Activated B cell treated with CpG ODN at 0.5 μM for 24 hours (primary cell): Measurements from ENCODE around the gene WRNIP1. TPM values are rescaled to one million over a fixed set of nuclear protein-coding genes. Genes with fewer than 3 reads are reported as not detected.

Experiments
- ATAC-seq: fragments of 200-7000 bp; cut with Tn5 transposase; one replicate; pipeline ENCODE4 v1.10.0; 2021; ENCODE audit warnings: low read depth, mild to moderate bottlenecking, moderate library complexity
- CTCF ChIA-PET: fragments of 350-600 bp; sonication (Branson Sonifier 250); formaldehyde crosslinking; loops from one replicate; lab custom pipeline; 2021; ENCODE audit warnings: antibody characterized with exemption; lab: Charles Lee
- POLR2A ChIA-PET: fragments of 350-600 bp; sonication (Branson Sonifier 250); formaldehyde crosslinking; loops from one replicate; lab custom pipeline; 2021; ENCODE audit warnings: antibody characterized with exemption; lab: Charles Lee
- DNase-seq: peaks from one replicate; pipeline ENCODE4 v3.0.0; 2022
- H3K27ac Mint-ChIP-seq: one replicate; pipeline ENCODE4 v1.8.0; 2020; ENCODE audit warnings: mixed read lengths
- H3K27me3 Mint-ChIP-seq: one replicate; pipeline ENCODE4 v1.8.0; 2021; ENCODE audit warnings: mixed read lengths
- H3K36me3 Mint-ChIP-seq: one replicate; pipeline ENCODE4 v1.8.0; 2021; ENCODE audit warnings: low read depth, mixed read lengths
- H3K4me1 Mint-ChIP-seq: one replicate; pipeline ENCODE4 v1.8.0; 2021; ENCODE audit warnings: mixed read lengths
- H3K4me3 Mint-ChIP-seq: one replicate; pipeline ENCODE4 v1.8.0; 2020; ENCODE audit warnings: mild to moderate bottlenecking, mixed read lengths
- H3K9me3 Mint-ChIP-seq: one replicate; pipeline ENCODE4 v1.8.0; 2020; ENCODE audit warnings: mixed read lengths
- CTCF ChIP-seq: fragments of 200-600 bp; IDR thresholded peaks from one replicate; pipeline ENCODE4 v1.8.0; 2022; ENCODE audit warnings: antibody characterized with exemption, mild to moderate bottlenecking
- intact Hi-C: fragments of 100-400 bp; cut with micrococcal nuclease; formaldehyde crosslinking; loops from one replicate; pipeline ENCODE4 v1.15.1; 2024
- total RNA-seq: library from RNA; stranded (reverse); gene quantifications from 2 replicates; pipeline ENCODE4 v1.2.3, GENCODE V29; 2022

WRNIP1 gene
- total RNA-seq, 1 donor from 2014 or later = 31.9 TPM

- no peak for ATAC-seq
- Mint-ChIP-seq H3K4me3 (no peak overlapping the region), H3K27ac (no peak overlapping the region), H3K36me3 (peaks cover 87% of the 10 kb centered on the region), H3K27me3 (no peaks in the 10 kb centered on the region), H3K9me3 (no peaks in the 10 kb centered on the region), H3K4me1 (peaks cover 2% of the 10 kb centered on the region)
- CTCF ChIA-PET = interaction anchor here (1.1 to 2.7 kb wide), 2 partner anchors 44 to 149 kb away, joined by 4 to 7 read pairs; no protein-coding TSS in a partner anchor
- intact Hi-C loops = no loop called here
- no peak for TF ChIP-seq CTCF
- POLR2A ChIA-PET = no interaction called here
- DNase-seq = no peak
These were observed 17.6 kb downstream of the WRNIP1 start for GRCh38 chr6:2782825-2783187.

DNA sequence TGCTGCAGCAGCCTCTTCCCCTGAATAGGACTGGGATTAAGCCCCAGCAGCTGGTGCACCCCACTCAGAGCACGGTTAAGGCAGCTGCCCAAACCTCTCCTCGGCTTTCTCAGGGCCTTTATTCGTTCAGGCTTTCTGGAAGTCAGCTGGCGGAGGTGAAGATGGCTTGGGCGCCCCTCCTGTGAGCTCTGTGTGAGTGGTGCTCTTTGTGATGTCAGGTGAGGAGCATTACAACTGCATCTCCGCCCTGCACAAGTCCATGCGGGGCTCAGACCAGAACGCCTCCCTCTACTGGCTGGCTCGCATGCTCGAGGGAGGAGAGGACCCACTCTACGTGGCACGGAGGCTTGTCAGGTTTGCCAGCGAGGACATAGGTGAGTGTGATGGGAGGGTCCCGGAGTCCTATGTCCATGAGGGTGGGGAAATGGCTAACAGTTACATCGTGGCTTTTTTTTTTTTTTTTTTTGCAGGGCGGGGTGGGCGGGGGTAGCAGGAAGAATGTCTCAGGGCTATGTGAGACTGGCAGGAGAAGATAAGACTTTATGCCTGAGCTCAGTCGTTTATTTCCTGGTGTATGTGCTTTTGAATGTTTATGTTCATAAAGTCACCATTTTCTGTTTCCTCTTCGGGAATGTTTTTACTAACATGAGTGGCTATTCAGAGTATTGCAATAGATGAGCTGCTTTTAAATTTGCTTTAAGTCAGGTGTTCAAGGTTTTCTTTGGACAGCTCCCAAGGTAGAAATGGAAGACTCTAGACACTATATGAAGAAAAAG, 18.2 kb downstream of the WRNIP1 start:
- no peak overlapping the region for H3K4me3 Mint-ChIP-seq
- CTCF ChIA-PET = interaction anchor here (1.1 to 2.7 kb wide), 2 partner anchors 45 to 148 kb away, joined by 4 to 7 read pairs; no protein-coding TSS in a partner anchor
- H3K9me3 Mint-ChIP-seq = no peaks in the 10 kb centered on the region
- peaks cover 2% of the 10 kb centered on the region for H3K4me1 Mint-ChIP-seq
- intact Hi-C loops = no loop called here
- DNase-seq = no peak
- H3K36me3 Mint-ChIP-seq = peaks cover 90% of the 10 kb centered on the region
- no peak for TF ChIP-seq CTCF
- POLR2A ChIA-PET = no interaction called here
- H3K27me3 Mint-ChIP-seq = no peaks in the 10 kb centered on the region
- H3K27ac Mint-ChIP-seq = no peak overlapping the region
- ATAC-seq = no peak

- Mint-ChIP-seq H3K4me3 (no peak overlapping the region), H3K9me3 (no peaks in the 10 kb centered on the region), H3K27me3 (no peaks in the 10 kb centered on the region), H3K4me1 (peaks cover 2% of the 10 kb centered on the region), H3K27ac (no peak overlapping the region), H3K36me3 (peaks cover 83% of the 10 kb centered on the region)
- no peak for TF ChIP-seq CTCF
- DNase-seq = no peak
- POLR2A ChIA-PET = no interaction called here
- CTCF ChIA-PET = interaction anchor here (2.7 kb wide), 1 partner anchor 46 kb away, joined by 7 read pairs; no protein-coding TSS in a partner anchor
- no peak for ATAC-seq
- intact Hi-C loops = no loop called here
These were observed 18.9 kb downstream of the WRNIP1 start for GRCh38 chr6:2784061-2784460.

GRCh38 chr6:2784930-2785329, 19.7 kb downstream of the WRNIP1 start:
- intact Hi-C loops = no loop called here

More at GRCh38 chr6:2784930-2785329, 19.7 kb downstream of the WRNIP1 start:
- Mint-ChIP-seq H3K27ac (no peak overlapping the region), H3K36me3 (peaks cover 74% of the 10 kb centered on the region), H3K27me3 (no peaks in the 10 kb centered on the region), H3K9me3 (no peaks in the 10 kb centered on the region), H3K4me1 (peaks cover 2% of the 10 kb centered on the region), H3K4me3 (no peak overlapping the region)
- no peak for TF ChIP-seq CTCF
- POLR2A ChIA-PET = no interaction called here
- CTCF ChIA-PET = interaction anchor here (2.7 kb wide), 1 partner anchor 47 kb away, joined by 7 read pairs; no protein-coding TSS in a partner anchor
- ATAC-seq (no peak), DNase-seq (no peak)
